ENCODE results near the gene PLCH1. TPM values are rescaled to one million over a fixed set of nuclear protein-coding genes. Genes with fewer than 3 reads are reported as not detected.
"Not testable (repeated sequence)": the region's sequence is repeated elsewhere in the genome, so short reads cannot be mapped to it uniquely, and the experiment has no call there.

PLCH1 gene
- total RNA-seq, 1 donor from 2014 or later = 3.1 TPM

- TF ChIP-seq, protein P1, sequence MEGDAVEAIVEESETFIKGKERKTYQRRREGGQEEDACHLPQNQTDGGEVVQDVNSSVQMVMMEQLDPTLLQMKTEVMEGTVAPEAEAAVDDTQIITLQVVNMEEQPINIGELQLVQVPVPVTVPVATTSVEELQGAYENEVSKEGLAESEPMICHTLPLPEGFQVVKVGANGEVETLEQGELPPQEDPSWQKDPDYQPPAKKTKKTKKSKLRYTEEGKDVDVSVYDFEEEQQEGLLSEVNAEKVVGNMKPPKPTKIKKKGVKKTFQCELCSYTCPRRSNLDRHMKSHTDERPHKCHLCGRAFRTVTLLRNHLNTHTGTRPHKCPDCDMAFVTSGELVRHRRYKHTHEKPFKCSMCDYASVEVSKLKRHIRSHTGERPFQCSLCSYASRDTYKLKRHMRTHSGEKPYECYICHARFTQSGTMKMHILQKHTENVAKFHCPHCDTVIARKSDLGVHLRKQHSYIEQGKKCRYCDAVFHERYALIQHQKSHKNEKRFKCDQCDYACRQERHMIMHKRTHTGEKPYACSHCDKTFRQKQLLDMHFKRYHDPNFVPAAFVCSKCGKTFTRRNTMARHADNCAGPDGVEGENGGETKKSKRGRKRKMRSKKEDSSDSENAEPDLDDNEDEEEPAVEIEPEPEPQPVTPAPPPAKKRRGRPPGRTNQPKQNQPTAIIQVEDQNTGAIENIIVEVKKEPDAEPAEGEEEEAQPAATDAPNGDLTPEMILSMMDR (conservative IDR thresholded peaks at IDR 0.05; ENCODE audit: low read depth, low read length) = no peak
- no peak for DNase-seq (ENCODE audit: low read depth)
- H3K4me3 ChIP-seq (ENCODE audit: low read depth, low read length) = no peak overlapping the region
Measured at GRCh38 chr3:155639462-155640055, 105.3 kb downstream of the PLCH1 start.

DNA sequence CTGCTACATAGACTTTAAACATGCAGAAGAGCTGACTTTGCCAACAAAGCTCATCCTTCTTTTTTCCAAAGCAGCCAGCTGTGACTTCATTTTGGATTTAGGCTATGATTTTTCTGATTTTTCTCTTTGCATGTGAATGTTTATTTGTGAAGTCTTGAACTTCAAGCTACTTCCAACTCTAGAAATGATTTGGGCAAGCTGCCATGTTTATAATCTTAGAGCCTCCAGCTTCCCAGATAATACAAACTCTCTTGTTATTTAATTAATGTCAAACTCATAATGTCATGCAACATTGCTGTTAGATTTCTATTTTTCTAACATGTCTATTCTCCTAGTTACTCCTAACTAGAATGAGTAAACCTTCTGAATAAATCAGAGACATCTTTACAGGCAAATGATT lies 106.4 kb downstream of the PLCH1 start:
- not testable (repeated sequence) for H3K4me3 ChIP-seq (ENCODE audit: low read depth, low read length)

DNA sequence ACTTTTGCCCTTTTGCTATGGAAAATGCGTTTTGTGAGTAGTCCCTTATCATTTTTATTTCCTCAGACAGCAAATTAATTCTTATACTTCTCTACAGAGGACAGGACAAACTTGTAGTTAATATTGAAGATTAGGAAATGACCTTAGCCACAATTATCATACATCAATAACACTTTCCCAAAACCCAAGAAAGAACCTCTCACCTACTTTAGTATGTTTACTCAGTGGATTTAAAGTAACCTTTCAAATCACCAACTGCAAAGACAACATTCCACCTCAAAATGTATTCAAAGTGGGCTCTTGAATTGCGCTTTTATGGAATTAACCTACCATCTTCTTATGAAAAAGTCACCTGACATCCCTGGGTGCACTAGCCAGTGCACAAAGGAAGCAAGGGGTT lies 107.3 kb downstream of the PLCH1 start:
- no peak overlapping the region for H3K4me3 ChIP-seq (ENCODE audit: low read depth, low read length)
- TF ChIP-seq, protein P1 (conservative IDR thresholded peaks at IDR 0.05; ENCODE audit: low read depth, low read length) = no peak
- no peak for DNase-seq (ENCODE audit: low read depth)

More for the DNA sequence above, 106.4 kb downstream of the PLCH1 start:
- not testable (repeated sequence) for DNase-seq (ENCODE audit: low read depth)

DNA sequence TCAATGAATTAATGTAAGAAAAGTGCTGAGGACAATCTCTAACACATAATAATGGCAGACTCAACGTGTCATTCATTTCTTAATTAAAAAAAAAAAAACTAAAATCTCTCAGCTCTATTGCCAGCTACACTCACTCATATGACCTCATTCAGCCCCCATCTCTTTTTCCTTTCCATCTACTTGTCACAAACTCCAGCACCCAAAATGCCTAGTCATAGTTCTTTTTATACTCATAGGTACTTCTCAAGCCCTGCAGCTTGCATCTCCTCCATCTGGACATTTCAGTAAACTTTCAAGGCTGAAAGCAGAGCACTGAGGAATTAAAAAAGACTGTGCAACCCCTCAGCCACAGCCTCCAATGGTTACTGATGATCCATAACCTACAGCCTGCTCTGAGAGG lies 109.8 kb downstream of the PLCH1 start:
- no peak overlapping the region for H3K4me3 ChIP-seq (ENCODE audit: low read depth, low read length)
- TF ChIP-seq, protein P1 (conservative IDR thresholded peaks at IDR 0.05; ENCODE audit: low read depth, low read length) = no peak
- no peak for DNase-seq (ENCODE audit: low read depth)

DNA sequence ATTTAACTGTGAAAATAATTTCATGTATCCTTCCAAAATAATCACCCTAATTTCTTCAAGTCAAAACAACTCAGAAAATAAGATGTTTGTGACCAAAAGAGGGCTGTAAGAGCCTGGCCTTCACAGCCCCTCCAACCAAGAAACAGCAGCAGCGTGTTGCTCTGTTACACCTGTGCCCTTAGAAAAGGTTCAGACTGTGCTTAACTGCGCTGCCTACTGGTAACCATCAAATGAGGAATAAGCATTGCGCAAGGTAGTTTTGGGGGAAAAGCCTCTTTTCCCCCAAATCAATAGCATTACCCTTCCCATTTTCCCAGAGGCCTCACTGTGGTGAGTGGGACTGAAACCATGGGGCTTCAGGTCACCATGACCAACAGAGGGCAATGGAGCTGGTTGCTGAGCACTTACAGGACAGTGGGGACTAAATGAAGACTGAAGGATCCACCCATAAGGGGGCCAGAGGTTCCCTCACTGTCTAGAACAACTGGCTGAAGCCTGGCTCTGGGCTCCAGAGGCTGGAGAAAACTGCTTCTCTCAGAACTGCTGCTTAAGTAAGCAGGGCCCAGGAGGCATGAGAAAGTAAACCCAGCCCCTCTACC lies 110.7 kb downstream of the PLCH1 start:
- no peak for DNase-seq (ENCODE audit: low read depth)
- H3K4me3 ChIP-seq (ENCODE audit: low read depth, low read length) = no peak overlapping the region
- TF ChIP-seq, protein P1 (conservative IDR thresholded peaks at IDR 0.05; ENCODE audit: low read depth, low read length) = no peak

DNA sequence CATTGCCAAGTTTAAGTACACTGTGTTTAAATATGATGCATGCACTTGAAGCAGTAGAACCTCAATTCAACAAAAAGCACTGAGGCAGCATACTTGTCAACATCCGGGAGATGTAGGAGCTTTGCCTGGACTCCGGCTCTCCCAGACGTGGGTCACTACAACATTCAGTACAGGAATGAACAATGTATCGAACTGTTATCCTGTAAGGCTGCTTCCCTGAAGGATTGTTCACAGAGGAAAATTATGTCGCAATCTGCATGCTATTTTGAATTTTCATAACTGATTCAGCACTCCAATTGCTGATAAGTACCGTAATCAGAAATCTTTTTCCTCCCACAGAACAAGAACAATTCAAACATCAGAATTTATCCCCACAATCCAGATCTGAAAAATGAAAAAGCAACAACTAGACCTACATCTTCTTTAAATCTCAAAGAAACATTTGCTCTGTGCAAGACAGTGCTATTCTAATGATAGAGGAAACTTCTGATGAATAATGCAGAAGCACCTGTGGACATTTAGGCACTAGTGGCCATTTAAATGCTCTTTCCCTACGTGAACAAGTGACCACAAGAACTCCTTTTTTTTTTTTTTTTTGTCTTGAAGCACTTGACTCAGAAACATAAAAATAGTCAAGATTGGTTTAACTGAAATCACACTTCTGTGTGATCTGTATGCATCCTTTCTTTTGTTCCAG lies 113.4 kb downstream of the PLCH1 start:
- no peak overlapping the region for H3K4me3 ChIP-seq (ENCODE audit: low read depth, low read length)
- TF ChIP-seq, protein P1 (conservative IDR thresholded peaks at IDR 0.05; ENCODE audit: low read depth, low read length) = no peak
- DNase-seq (ENCODE audit: low read depth) = no peak

- no peak overlapping the region for H3K4me3 ChIP-seq (ENCODE audit: low read depth, low read length)
- DNase-seq (ENCODE audit: low read depth) = no peak
- TF ChIP-seq, protein P1 (conservative IDR thresholded peaks at IDR 0.05; ENCODE audit: low read depth, low read length) = no peak
Measured at GRCh38 chr3:155629556-155629955, 115.3 kb downstream of the PLCH1 start.
